Cardiac fibroblast (primary cell): ENCODE results near the gene NCAPG.
"Not testable (repeated sequence)": the region's sequence is repeated elsewhere in the genome, so short reads cannot be mapped to it uniquely, and the experiment has no call there.

Source experiments
- DNase-seq, 2 donors: peaks; one replicate each; pipeline versions ENCODE4 v3.0.0 to v3.0.0-alpha.2; 2010; ENCODE audit warnings: low read depth in 2 of 2
- H3K4me3 ChIP-seq, 2 donors: replicated peaks in 1 of 2; 1 replicate in 1 of 2; 2 replicates in 1 of 2; pipeline ENCODE4 v1.5.1; 2011; ENCODE audit warnings: low read depth in 2 of 2, low read length in 2 of 2, mild to moderate bottlenecking in 2 of 2, moderate library complexity in 1 of 2
- CTCF ChIP-seq: IDR thresholded peaks from one replicate; pipeline ENCODE4 v1.5.1; 2011; ENCODE audit warnings: low read depth, mild to moderate bottlenecking, low read length, inconsistent platforms

Gene NCAPG

DNA sequence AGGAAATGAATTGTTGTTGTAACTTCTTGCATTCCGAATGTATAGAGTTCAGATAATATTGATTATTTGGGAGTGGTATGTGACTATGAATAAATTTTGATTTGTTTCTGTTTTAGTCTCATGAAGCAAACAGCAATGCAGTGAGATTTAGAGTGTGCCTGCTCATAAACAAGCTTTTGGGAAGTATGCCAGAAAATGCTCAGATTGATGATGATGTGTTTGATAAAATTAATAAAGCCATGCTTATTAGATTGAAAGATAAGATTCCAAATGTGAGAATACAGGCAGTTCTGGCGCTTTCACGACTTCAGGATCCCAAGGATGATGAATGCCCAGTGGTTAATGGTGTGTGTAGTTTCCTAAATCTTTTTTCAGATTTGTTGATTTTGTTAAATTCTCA is 2.0 kb downstream of the NCAPG start:
- TF ChIP-seq CTCF: no peak
- peak in 1 of 2 donors; percentile 28 for DNase-seq
- H3K4me3 ChIP-seq: peak overlapping the region in 1 of 2 donors; percentile 78

DNA sequence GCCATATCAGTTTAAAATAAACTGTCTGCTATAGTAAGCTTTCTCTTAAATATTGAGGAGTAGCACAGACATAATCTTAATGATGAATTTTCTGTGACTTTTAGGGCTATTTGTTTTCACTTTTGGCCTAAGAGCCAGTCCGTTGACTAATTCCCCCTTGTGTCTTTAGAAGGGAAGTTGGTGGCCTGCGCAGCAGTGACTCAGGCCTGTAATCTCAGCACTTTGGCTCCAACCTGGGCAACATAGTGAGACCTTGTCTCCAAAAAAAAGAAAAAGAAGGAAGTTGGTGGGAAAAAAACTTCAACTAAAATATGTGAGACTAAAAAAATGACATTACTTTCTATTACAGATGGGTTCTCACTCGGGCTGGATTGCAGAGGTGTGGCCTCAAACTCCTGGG is 3.4 kb downstream of the NCAPG start:
- no peak overlapping the region for H3K4me3 ChIP-seq
- peak; percentile 67 to 82 for DNase-seq
- no peak for TF ChIP-seq CTCF

GRCh38 chr4:17816142-17816541 is 5.4 kb downstream of the NCAPG start:
- no peak for TF ChIP-seq CTCF
- H3K4me3 ChIP-seq: no peak overlapping the region
- no peak for DNase-seq

DNA sequence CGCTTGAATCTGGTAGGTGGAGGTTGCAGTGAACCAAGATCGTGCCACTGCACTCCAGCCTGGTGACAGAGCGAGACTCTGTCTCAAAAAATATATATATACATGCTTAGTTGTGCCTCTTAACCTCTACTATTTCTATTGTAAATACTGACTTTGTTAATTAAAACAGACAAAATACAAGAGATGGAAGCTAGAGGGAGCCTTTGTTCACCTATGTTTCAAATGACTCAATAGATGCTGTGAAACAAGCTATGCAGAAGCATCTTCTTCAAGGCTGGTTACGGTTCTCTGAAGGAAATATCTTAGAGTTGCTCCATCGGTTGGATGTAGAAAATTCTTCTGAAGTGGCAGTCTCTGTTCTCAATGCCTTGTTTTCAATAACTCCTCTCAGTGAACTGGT is 6.2 kb downstream of the NCAPG start:
- TF ChIP-seq CTCF: peak; percentile 51
- H3K4me3 ChIP-seq: no peak overlapping the region
- DNase-seq: peak; percentile 84 to 86

- no peak overlapping the region for H3K4me3 ChIP-seq
- TF ChIP-seq CTCF: no peak
- DNase-seq: peak in 1 of 2 donors; percentile 16
Observed at GRCh38 chr4:17823871-17824669, 13.3 kb downstream of the NCAPG start.

DNA sequence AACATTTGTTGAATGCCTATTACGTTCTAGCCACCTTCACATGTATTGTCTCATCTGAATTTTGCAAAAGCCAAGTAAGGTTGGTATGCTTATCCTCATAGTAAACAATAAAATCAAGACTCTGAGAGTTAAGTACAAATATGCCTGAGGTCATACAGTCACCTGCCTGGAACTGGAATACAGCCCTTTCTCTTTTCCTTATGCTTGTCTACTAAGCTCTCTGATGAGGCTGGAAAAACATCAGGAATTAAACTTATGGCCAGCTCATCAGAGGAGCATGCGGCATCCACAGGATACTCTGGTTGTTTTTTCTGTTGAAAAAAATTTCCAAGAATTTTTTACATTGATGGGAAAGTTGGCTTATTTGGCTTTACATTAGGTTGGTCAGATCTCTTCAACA is 35.5 kb downstream of the NCAPG start:
- TF ChIP-seq CTCF: no peak
- no peak for DNase-seq
- no peak overlapping the region for H3K4me3 ChIP-seq

DNA sequence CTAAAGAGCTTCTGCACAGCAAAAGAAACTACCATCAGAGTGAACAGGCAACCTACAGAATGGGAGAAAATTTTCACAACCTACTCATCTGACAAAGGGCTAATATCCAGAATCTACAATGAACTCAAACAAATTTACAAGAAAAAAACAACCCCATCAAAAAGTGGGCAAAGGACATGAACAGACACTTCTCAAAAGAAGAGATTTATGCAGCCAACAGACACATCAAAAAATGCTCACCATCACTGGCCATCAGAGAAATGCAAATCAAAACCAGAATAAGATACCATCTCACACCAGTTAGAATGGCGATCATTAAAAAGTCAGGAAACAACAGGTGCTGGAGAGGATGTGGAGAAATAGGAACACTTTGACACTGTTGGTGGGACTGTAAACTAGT is 39.5 kb downstream of the NCAPG start:
- not testable (repeated sequence) for H3K4me3 ChIP-seq, DNase-seq
